GM12801 (cell line): ENCODE results near the gene ATP6AP1.

Source experiments
- CTCF ChIP-seq: IDR thresholded peaks from one replicate; pipeline ENCODE4 v1.5.1; 2011; ENCODE audit warnings: control low read depth; ENCODE audit not compliant: insufficient read length; ENCODE audit errors: extremely low read depth

Gene ATP6AP1

GRCh38 chrX:154401045-154401799, 27.3 kb upstream of the ATP6AP1 start:
- no peak for TF ChIP-seq CTCF

- TF ChIP-seq CTCF = no peak
Measured at GRCh38 chrX:154401918-154402621, 26.4 kb upstream of the ATP6AP1 start.

GRCh38 chrX:154402622-154403127, 25.8 kb upstream of the ATP6AP1 start:
- TF ChIP-seq CTCF = no peak

GRCh38 chrX:154403192-154403591, 25.3 kb upstream of the ATP6AP1 start:
- TF ChIP-seq CTCF = no peak

- no peak for TF ChIP-seq CTCF
Measured at GRCh38 chrX:154403858-154404257, 24.6 kb upstream of the ATP6AP1 start.

GRCh38 chrX:154404625-154405192, 23.8 kb upstream of the ATP6AP1 start:
- no peak for TF ChIP-seq CTCF

- TF ChIP-seq CTCF = no peak
Measured at GRCh38 chrX:154408659-154409221, 19.7 kb upstream of the ATP6AP1 start.
